Mesothelial cell of epicardium (in vitro differentiated cells): ENCODE measurements around the gene REV1. TPM values are rescaled to one million over a fixed set of nuclear protein-coding genes. Genes with fewer than 3 reads are reported as not detected.
A peak's percentile ranks its signal among the peaks of the same experiment; 100 is the strongest.

ENCODE experiments used
- DNase-seq, 2 experiments: peaks; one replicate each; pipeline ENCODE4 v3.0.0; 2021; ENCODE audit warnings: low spot score in 2 of 2; ENCODE audit not compliant: unreplicated experiment in 2 of 2
- H3K27ac Mint-ChIP-seq: 2 replicates; pipeline ENCODE4 v1.8.0; 2021; ENCODE audit warnings: mixed read lengths
- H3K27me3 Mint-ChIP-seq: 2 replicates; pipeline ENCODE4 v1.8.0; 2021; ENCODE audit warnings: low read depth, mixed read lengths
- H3K36me3 Mint-ChIP-seq: 2 replicates; pipeline ENCODE4 v1.8.0; 2021; ENCODE audit warnings: mixed read lengths
- H3K4me1 Mint-ChIP-seq: 2 replicates; pipeline ENCODE4 v1.8.0; 2021; ENCODE audit warnings: mixed read lengths
- H3K4me3 Mint-ChIP-seq: 2 replicates; pipeline ENCODE4 v1.8.0; 2021; ENCODE audit warnings: mild to moderate bottlenecking, moderate library complexity, mixed read lengths
- H3K9me3 Mint-ChIP-seq: 2 replicates; pipeline ENCODE4 v1.8.0; 2021; ENCODE audit warnings: mixed read lengths
- total RNA-seq: library from RNA; stranded (reverse); gene quantifications from 3 replicates; pipeline ENCODE4 v1.2.1, GENCODE V29; 2021
- TF ChIP-seq, protein P1 (sequence below): fragments of 200-600 bp; sonication (generic); IDR thresholded peaks from one replicate; pipeline ENCODE4 v1.5.0; 2021; ENCODE audit warnings: antibody characterized with exemption; ENCODE audit not compliant: unreplicated experiment

The REV1 gene
- total RNA-seq, 1 donor from 2014 or later = 58.7 TPM

DNA sequence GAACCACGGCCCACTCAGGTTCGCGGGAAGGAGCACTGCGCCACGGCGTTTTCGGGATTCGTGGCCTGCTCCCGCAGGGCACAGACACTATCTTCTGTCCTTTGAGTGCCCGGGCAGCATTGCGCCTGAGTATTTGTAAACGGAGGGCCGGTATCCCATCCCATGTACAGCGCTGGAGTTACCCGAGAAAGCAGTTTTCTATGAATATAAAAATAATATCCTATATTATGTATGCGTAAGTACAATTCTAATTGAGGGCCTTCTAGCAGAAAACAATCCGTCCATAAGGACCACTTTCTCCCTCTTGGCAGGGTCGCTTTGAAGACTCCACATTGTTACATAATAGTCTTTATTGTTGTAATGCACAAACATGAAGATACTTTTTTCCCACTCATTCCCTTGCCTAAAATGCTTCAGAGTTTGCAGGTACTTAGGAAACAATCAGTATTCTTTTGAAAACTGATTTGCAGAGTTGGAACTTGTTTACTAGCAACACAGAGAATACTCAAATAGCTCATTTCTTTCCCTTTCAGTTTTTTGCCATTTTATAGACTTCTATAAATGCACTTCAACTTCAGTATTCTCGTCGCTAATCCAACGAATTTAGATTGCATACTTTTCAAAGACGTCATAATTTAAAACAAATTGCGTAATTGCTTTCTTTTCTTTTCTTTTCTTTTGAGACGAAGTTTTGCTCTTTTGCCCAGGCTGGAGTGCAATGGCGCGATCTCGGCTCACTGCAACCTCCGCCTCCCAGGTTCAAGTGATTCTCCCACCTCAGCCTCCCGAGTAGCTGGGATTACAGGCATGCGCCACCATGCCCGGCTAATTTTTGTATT lies 1.0 kb upstream of the REV1 start:
- DNase-seq = no peak
- peaks cover 5% of the 10 kb centered on the region for H3K27me3 Mint-ChIP-seq
- TF ChIP-seq, protein P1, sequence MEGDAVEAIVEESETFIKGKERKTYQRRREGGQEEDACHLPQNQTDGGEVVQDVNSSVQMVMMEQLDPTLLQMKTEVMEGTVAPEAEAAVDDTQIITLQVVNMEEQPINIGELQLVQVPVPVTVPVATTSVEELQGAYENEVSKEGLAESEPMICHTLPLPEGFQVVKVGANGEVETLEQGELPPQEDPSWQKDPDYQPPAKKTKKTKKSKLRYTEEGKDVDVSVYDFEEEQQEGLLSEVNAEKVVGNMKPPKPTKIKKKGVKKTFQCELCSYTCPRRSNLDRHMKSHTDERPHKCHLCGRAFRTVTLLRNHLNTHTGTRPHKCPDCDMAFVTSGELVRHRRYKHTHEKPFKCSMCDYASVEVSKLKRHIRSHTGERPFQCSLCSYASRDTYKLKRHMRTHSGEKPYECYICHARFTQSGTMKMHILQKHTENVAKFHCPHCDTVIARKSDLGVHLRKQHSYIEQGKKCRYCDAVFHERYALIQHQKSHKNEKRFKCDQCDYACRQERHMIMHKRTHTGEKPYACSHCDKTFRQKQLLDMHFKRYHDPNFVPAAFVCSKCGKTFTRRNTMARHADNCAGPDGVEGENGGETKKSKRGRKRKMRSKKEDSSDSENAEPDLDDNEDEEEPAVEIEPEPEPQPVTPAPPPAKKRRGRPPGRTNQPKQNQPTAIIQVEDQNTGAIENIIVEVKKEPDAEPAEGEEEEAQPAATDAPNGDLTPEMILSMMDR = no peak
- H3K9me3 Mint-ChIP-seq = no peaks in the 10 kb centered on the region
- peaks cover 24% of the 10 kb centered on the region for H3K4me1 Mint-ChIP-seq
- H3K4me3 Mint-ChIP-seq = peak overlapping the region; percentile 91
- no peaks in the 10 kb centered on the region for H3K36me3 Mint-ChIP-seq
- H3K27ac Mint-ChIP-seq = peak overlapping the region; percentile 97

DNA sequence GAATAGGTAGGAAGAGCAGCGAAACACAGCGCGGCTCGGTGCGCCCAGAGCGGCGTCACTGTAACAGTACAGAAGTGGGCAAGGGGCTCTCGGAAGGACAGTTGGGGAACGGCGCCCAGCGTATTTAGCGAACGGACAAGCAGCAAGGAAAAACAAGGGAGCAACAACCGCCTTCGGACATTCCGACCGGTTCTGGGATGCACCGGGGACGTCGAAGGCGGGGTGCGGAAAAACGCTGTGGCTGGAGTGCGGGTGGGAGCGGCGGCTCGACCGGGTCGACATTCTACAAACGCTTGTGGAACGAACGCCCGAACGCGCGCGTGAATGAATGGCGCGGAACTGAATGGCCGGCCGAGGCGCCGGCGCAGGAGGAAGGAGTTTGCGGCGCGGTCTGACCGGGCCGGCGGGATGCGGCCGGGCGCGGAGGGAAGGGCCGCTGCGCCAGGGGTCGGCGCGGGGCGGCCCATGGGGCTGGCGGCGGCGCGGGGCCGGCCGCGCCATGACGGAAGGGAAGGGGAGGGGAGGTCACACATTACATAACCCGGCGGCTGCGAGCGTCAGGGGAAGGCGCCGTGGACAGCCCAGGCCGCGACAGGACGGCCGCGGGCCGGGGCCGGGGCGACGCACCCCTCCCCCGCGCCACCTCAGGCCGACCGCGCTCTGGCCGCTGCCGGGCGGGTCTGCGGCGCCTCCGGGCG lies 605 bp downstream of the REV1 start:
- TF ChIP-seq, protein P1 = no peak
- Mint-ChIP-seq H3K36me3 (no peaks in the 10 kb centered on the region), H3K9me3 (no peaks in the 10 kb centered on the region), H3K4me3 (peak overlapping the region; percentile 92), H3K27me3 (peaks cover 5% of the 10 kb centered on the region), H3K27ac (peak overlapping the region; percentile 96), H3K4me1 (peaks cover 31% of the 10 kb centered on the region)
- DNase-seq = peak; percentile 29 to 62

DNA sequence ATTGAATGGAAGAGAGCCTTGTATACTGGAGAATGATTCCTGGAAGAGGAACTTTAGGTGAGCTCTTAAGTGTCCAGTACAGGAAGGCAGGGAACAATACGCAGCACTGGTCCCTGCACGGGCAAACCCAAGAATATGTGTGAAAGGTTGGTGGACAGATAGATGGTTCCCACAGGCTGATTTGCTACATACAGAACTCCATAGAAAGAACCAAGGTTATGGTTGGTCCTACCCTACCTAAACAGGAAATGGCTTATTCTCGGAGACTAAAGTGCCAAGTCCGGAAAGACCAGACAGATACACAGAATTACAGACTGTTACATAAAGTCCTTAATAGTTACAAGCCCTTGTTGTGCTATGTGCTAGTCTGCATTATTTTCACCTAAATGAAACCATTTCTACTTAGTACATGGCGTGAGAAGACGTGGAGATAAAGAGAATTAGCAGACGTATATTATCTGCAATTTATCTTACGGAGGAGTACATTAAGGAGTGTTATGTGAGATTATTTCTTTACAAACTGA lies 1.2 kb downstream of the REV1 start:
- H3K4me1 Mint-ChIP-seq = peaks cover 35% of the 10 kb centered on the region
- H3K4me3 Mint-ChIP-seq = peak overlapping the region; percentile 92
- no peaks in the 10 kb centered on the region for H3K36me3 Mint-ChIP-seq
- TF ChIP-seq, protein P1 = no peak
- DNase-seq = no peak
- H3K27ac Mint-ChIP-seq = peak overlapping the region; percentile 96
- H3K9me3 Mint-ChIP-seq = no peaks in the 10 kb centered on the region
- H3K27me3 Mint-ChIP-seq = peaks cover 5% of the 10 kb centered on the region

DNA sequence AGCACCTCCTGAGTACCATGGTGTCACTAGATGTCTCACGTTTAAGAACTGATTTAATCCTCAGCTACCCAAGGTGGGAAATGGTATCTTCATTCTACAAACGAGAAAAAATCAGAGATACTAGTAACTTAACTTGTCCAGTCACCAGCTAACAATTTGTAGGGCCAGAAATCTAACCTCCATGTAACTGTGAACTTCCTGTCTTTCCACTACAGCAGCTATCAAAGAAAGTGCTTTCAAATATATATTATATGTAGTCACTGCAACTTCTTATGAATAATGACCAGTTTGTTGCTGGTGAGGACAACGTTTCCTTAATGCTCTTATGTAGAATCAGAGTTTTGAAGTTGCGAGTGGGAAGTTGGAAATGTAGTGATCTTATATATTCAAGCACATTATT lies 1.9 kb downstream of the REV1 start:
- Mint-ChIP-seq H3K27ac (no peak overlapping the region), H3K4me3 (no peak overlapping the region), H3K36me3 (no peaks in the 10 kb centered on the region), H3K9me3 (no peaks in the 10 kb centered on the region), H3K27me3 (peaks cover under 1% of the 10 kb centered on the region), H3K4me1 (peaks cover 35% of the 10 kb centered on the region)
- DNase-seq = no peak
- TF ChIP-seq, protein P1 = no peak

DNA sequence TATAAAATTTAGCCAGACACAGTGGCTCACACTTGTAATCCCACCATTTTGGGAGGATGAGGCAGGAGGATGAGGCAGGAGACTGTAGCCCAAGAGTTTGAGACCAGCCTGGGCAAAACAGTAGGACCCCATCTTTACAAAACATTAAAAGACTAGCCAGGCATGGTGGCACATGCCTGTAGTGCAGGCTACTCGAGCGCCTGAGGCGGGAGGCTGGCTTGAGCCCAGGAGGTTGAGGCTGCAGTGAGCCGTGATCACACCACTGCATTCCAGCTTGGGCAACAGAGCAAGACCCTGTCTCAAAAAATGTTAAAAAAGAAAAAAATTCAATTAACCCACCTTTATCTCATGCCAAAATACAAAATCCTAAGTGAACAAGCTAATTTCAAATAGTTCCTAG lies 4.0 kb downstream of the REV1 start:
- TF ChIP-seq, protein P1 = no peak
- no peak overlapping the region for H3K4me3 Mint-ChIP-seq
- DNase-seq = no peak
- H3K36me3 Mint-ChIP-seq = no peaks in the 10 kb centered on the region
- H3K27me3 Mint-ChIP-seq = no peaks in the 10 kb centered on the region
- H3K4me1 Mint-ChIP-seq = peaks cover 38% of the 10 kb centered on the region
- H3K27ac Mint-ChIP-seq = no peak overlapping the region
- no peaks in the 10 kb centered on the region for H3K9me3 Mint-ChIP-seq
